HG03095 (cell line): ENCODE data around the gene CDC42.
A peak's percentile ranks its signal among the peaks of the same experiment; 100 is the strongest.

Experiments used
- ATAC-seq: cut with Tn5 transposase; IDR thresholded peaks from one replicate; pipeline ENCODE4 v1.9.1; 2021; ENCODE audit warnings: moderate library complexity; ENCODE audit not compliant: unreplicated experiment

The CDC42 gene

DNA sequence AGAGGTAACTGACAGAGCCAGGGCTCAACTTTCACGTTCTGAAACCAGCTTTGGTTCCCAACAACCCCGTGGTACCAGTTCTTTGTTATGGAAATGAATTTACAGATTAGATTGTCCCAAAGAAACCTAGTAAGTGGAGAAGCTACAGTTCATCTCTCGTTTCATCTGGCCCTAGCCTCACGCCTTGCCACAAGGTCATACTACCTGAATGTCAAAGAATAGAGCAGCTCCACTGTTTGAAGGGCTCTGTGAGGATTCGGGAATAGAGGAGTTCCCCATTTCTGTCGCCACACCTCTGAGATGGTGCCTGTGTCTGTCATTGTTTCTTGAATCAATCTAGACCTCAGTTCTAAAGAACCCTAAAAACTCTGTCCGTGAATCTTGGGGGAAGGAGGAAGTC is 15.0 kb upstream of the CDC42 start:
- no peak for ATAC-seq

- no peak for ATAC-seq
Observed at GRCh38 chr1:22038036-22038435, 14.5 kb upstream of the CDC42 start.

DNA sequence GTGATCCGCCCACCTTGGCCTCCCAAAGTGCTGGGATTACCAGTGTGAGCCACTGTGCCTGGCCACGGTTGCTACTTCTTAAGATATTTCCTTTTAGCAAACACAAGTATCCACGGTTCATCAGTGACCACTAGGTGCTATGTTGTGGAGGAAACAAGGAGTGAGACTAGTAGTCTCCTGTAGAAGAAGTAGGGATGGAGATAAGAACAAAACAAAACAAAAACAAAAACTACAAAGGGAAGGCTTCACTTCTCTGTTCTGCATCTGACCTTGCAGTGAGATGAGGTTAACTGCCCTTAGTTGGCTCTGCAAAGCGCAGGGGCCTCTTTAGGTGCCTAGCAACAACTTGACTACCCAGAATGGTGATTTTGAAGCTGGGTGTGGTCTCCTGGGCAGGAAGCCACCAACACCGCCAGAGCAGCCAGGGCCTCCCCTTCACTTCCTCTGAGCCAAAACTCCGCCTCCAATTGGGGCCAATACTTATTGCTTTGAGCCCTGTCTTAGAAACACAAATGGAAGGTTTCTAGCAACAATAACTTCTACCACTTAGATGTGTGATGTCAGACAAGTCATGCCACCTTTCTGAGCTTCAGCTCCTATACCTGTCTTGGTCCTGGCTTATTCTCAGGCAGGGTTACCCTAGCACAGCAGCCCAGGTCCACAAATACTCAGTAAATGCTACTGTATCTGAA is 12.8 kb upstream of the CDC42 start:
- ATAC-seq, result peak; percentile 92

GRCh38 chr1:22040286-22040623 is 12.3 kb upstream of the CDC42 start:
- ATAC-seq, result no peak

- no peak for ATAC-seq
Observed at GRCh38 chr1:22041505-22041904, 11.0 kb upstream of the CDC42 start.

DNA sequence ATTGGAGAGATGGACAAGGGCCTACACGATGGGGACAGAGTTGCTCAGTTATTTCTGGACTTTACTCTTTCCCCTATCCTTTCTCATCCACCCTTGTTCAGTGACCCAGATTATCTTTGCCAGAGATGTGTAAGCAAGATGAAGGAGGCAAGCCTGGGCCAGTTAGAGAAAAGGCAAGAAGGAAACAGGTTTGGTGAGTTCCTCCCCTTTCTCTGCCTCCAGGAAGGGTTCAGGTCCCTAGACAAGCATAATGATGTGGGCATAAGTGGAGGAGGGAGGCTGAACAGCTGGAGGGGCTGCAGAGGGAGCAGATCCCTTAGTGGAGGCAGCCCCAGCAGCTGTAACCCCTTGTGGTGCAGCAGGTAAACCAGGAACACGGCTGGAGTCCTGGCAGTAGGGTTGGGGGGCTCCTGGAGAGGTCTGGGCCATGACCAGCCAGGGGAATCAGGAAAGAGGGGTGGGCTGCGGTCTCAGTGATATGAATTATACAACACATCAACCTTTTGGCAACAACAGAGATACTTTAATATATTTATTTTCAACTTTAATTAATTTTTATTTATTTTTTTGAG is 9.2 kb upstream of the CDC42 start:
- no peak for ATAC-seq

- no peak for ATAC-seq
Observed at GRCh38 chr1:22044690-22045420, 7.7 kb upstream of the CDC42 start.

- ATAC-seq, result no peak
Observed at GRCh38 chr1:22045604-22046228, 6.8 kb upstream of the CDC42 start.

GRCh38 chr1:22048351-22049192 is 3.9 kb upstream of the CDC42 start:
- no peak for ATAC-seq

DNA sequence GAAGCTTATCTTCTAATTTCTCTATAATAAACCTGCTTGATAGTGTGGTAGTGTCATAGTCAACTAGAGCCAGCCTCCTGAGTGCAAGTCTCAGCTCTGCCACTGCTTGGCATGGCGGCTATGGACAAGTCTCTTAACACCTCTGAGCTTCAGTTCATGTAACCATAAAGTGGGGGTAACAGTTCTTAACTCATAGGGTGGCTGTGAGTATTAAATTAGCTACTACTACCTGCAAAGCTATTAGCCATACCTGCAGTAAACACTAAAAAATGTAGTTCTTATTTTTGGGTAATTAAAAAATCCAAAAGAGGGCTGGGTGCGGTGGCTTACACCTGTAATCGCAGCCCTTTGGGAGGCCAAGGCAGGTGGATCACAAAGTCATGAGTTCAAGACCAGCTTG is 2.2 kb upstream of the CDC42 start:
- no peak for ATAC-seq

GRCh38 chr1:22051607-22052114 is 848 bp upstream of the CDC42 start:
- ATAC-seq, result no peak

GRCh38 chr1:22053017-22053860 is 730 bp downstream of the CDC42 start:
- ATAC-seq, result peak; percentile 23

- no peak for ATAC-seq
Observed at GRCh38 chr1:22053861-22054770, 1.6 kb downstream of the CDC42 start.

DNA sequence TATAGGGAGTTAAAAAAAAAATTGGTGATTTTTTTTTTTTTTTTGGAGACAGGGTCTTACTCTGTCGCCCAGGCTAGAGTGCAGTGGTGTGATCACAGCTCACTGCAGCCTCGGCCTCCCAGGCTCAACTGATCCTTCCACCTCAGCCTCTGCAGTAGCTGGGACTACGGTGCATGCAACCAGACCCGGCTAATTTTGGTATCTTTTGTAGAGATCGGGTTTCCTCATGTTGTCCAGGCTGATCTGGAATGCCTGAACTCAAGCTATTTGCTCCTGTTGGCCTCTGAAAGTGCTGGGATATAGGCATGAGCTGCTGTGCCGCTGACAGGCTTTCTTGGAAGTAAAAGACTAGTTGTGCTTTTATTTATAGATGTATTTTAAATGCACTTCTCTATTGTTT is 3.0 kb downstream of the CDC42 start:
- no peak for ATAC-seq

GRCh38 chr1:22056043-22056442 is 3.5 kb downstream of the CDC42 start:
- no peak for ATAC-seq

DNA sequence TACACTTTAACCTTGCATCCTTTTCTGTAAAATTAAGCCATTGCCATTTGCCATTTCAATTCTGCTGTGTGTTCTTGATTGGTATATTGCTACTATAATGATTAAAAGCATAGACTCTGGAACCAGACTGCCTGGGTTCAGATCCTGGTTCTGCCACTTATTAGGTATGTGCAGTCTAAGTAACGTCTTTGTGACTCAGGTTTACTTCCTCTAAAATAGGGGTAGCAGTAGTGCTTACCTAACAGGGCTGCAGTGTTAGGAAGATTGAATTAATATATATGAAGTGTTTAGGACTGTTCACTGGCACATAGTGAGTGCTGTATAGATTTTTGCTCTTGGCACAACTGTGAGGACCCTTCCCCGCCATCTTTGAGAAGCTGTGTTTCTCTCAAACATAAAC is 4.4 kb downstream of the CDC42 start:
- no peak for ATAC-seq

DNA sequence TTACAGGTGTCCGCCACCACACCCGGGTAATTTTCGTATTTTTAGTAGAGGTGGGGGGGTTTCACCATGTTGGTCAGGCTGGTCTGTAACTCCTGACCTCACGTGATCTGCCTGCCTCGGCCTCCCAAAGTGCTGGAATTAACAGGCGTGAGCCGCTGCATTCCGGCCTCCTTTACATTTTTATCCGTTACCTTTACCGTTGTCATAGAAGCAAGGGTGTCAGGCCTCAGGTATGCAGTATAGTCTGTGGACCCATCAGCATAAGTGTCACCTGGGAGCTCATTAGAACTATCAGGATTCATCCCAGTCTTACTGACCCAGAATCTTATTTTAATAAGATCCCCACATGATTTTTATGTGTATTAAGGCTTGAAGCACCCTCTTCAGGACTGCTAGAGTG is 5.4 kb downstream of the CDC42 start:
- ATAC-seq, result no peak

GRCh38 chr1:22064751-22065402 is 12.4 kb downstream of the CDC42 start:
- ATAC-seq, result no peak
